Suppressor macrophage treated with lipopolysaccharide for 4 hours (primary cell): Measurements from ENCODE around the gene PCDHA3.
"Not testable (repeated sequence)": the region's sequence is repeated elsewhere in the genome, so short reads cannot be mapped to it uniquely, and the experiment has no call there.

ENCODE experiments used
- DNase-seq: peaks from one replicate; pipeline ENCODE4 v3.0.0-alpha.2; 2020

Gene PCDHA3

DNA sequence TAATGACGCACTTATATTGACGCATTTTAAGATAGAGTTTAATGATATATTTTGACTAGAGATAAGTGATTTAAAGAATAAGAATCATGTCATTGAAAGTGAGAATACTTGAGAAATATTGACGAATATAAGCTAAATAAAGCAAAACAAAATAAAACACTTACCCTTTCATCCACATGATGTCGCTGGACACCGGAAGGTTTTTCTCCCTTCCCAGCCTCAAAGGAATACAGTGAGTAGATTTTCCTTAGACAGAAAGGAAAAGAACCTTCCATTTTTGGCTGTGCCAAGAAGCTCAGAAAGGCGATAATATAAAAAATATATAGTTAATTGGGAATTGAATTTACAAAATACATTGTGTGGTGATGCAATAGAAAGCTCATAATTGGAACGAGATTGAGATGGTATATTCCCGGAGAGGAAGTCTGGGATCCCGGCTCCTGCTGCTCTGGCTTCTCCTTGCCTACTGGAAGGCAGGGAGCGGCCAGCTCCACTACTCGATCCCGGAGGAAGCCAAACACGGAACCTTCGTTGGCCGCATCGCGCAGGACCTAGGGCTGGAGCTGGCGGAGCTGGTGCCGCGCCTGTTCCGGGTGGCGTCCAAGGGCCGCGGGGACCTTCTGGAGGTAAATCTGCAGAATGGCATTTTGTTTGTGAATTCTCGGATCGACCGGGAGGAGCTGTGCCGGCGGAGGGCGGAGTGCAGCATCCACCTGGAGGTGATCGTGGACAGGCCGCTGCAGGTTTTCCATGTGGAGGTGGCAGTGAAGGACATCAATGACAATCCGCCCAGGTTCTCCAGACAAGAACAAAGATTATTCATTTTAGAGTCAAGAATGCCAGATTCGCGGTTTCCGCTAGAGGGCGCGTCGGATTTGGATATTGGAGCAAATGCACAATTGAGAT is 20.8 kb downstream of the PCDHA3 start, which contains the start of gene PCDHA5:
Gene PCDHA5, plus strand, starts transcription at position 239 of the 906 bp plus-strand sequence.
- peak; percentile 22 for DNase-seq

DNA sequence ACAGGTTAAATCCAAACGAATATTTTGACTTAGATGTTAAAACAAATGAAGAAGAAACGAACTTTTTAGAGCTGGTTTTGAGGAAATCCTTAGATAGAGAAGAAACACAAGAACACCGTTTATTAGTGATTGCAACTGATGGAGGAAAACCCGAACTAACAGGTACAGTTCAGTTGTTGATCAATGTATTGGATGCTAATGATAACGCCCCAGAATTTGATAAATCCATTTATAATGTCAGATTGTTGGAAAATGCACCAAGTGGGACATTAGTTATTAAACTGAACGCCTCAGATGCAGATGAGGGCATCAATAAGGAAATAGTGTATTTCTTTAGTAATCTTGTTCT is 21.4 kb downstream of the PCDHA3 start:
- DNase-seq, result no peak

DNA sequence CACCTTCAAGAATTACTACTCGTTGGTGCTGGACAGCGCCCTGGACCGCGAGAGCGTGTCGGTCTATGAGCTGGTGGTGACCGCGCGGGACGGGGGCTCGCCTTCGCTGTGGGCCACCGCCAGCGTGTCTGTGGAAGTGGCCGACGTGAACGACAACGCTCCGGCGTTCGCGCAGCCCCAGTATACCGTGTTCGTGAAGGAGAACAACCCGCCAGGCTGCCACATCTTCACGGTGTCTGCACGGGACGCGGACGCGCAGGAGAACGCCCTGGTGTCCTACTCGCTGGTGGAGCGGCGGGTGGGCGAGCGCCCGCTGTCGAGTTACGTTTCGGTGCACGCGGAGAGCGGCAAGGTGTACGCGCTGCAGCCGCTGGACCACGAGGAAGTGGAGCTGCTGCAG is 22.1 kb downstream of the PCDHA3 start:
- not testable (repeated sequence) for DNase-seq

DNA sequence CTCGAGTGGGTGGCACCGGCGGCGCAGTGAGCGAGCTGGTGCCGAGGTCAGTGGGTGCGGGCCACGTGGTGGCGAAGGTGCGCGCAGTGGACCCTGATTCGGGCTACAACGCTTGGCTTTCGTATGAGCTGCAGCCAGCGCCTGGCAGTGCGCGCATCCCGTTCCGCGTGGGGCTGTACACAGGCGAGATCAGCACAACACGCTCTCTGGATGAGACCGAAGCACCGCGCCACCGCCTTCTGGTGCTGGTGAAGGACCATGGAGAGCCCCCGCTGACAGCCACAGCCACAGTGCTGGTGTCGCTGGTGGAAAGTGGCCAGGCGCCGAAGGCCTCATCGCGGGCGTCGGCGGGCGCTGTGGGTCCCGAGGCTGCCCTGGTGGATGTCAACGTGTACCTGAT is 22.6 kb downstream of the PCDHA3 start:
- DNase-seq, result no peak

DNA sequence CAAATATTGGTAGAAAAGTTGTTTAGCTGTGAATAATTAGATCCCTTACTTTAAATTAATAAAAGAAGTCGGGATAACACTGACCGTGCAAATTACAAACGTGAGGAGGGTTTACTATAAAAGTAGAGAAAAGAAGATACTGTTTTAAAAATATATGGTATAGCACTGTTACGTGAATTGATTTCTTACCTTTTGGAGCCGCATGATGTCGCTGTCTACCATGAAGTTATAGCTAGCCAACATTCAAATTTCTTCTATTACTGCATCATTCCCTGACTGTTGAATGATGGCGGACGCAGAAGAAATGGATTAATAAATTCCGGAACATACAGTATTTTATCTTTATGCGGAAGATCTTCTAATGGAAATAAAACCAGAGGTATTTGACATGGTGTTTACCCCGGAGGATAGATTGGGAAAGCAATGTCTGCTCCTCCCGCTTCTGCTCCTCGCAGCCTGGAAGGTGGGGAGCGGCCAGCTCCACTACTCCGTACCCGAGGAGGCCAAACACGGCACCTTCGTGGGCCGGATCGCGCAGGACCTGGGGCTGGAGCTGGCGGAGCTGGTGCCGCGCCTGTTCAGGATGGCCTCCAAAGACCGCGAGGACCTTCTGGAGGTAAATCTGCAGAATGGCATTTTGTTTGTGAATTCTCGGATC is 27.0 kb downstream of the PCDHA3 start, which contains the start of gene PCDHA6:
Gene PCDHA6, plus strand, starts transcription at position 257 of the 658 bp plus-strand sequence. Its CDS starts 132 bp downstream, at position 389.
- DNase-seq, result no peak

DNA sequence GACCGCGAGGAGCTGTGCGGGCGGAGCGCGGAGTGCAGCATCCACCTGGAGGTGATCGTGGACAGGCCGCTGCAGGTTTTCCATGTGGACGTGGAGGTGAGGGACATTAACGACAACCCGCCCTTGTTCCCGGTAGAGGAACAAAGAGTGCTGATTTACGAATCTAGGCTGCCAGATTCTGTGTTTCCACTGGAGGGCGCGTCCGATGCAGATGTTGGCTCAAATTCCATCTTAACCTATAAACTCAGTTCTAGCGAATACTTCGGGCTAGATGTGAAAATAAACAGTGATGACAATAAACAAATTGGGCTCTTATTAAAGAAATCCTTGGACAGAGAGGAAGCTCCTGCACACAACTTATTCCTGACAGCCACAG is 27.5 kb downstream of the PCDHA3 start:
- DNase-seq, result no peak

DNA sequence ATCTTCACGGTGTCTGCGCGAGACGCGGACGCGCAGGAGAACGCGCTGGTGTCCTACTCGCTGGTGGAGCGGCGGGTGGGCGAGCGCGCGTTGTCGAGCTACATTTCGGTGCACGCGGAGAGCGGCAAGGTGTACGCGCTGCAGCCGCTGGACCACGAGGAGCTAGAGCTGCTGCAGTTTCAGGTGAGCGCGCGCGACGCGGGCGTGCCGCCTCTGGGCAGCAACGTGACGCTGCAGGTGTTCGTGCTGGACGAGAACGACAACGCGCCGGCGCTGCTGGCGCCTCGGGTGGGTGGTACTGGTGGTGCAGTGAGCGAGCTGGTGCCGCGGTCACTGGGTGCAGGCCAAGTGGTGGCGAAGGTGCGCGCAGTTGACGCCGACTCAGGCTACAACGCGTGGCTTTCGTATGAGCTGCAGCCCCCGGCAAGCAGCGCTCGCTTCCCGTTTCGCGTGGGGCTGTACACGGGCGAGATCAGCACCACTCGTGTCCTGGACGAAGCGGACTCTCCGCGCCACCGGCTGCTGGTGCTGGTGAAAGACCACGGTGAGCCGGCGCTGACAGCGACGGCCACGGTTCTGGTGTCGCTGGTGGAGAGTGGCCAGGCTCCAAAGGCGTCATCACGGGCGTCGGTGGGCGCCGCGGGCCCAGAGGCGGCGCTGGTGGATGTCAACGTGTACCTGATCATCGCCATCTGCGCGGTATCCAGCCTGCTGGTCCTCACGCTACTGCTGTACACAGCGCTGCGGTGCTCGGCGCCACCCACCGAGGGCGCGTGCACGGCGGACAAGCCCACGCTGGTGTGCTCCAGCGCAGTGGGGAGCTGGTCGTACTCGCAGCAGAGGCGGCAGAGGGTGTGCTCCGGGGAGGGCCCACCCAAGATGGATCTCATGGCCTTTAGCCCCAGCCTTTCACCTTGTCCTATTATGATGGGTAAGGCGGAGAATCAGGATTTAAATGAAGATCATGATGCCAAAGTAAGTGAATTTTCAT is 28.9 kb downstream of the PCDHA3 start:
- DNase-seq, result not testable (repeated sequence)

DNA sequence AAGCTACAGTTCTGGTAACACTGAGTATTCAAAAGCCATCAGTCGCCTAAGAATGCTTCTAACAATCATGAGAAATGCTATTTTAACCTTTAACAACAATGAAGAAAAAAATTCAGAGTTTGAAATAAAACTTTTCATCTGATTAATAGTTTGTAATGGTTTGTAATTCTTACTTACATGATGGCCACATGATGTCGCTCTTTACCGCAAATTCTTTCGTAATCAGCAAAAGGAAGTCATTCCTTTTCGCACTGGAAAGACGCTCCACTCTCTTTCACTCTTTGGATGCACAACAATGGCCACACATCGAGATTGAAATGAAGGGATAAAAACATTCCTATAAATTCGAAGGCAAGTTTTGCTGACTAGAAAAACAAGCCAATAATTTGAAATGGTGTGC is 33.1 kb downstream of the PCDHA3 start, which contains the start of gene PCDHA7:
Gene PCDHA7, plus strand, starts transcription at position 277 of the 400 bp plus-strand sequence. Its CDS starts 115 bp downstream, at position 392.
- no peak for DNase-seq

DNA sequence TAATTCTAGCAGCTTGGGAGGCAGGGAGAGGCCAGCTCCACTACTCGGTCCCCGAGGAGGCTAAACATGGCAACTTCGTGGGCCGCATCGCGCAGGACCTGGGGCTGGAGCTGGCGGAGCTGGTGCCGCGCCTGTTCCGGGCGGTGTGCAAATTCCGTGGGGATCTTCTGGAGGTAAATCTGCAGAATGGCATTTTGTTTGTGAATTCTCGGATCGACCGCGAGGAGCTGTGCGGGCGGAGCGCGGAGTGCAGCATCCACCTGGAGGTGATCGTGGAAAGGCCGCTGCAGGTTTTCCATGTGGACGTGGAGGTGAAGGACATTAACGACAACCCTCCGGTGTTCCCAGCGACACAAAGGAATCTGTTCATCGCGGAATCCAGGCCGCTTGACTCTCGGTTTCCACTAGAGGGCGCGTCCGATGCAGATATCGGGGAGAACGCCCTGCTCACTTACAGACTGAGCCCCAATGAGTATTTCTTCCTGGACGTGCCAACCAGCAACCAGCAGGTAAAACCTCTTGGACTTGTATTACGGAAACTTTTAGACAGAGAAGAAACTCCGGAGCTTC is 33.7 kb downstream of the PCDHA3 start:
- DNase-seq, result not testable (repeated sequence)

DNA sequence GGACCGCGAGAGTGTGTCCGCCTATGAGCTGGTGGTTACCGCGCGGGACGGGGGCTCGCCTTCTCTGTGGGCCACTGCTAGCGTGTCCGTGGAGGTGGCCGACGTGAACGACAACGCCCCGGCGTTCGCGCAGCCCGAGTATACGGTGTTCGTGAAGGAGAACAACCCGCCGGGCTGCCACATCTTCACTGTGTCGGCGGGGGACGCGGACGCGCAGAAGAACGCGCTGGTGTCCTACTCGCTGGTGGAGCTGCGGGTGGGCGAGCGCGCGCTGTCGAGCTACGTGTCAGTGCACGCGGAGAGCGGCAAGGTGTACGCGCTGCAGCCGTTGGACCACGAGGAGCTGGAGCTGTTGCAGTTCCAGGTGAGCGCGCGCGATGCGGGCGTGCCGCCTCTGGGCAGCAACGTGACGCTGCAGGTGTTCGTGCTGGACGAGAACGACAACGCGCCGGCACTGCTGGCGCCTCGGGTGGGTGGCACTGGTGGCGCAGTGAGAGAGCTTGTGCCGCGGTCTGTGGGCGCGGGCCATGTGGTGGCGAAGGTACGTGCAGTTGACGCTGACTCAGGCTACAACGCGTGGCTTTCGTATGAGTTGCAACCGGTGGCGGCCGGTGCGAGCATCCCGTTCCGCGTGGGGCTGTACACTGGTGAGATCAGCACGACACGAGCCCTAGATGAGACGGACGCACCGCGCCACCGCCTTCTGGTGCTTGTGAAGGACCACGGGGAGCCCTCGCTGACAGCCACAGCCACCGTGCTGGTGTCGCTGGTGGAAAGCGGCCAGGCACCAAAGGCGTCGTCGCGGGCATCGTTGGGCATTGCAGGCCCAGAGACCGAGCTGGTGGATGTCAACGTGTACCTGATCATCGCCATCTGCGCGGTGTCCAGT is 35.0 kb downstream of the PCDHA3 start:
- DNase-seq, result no peak

DNA sequence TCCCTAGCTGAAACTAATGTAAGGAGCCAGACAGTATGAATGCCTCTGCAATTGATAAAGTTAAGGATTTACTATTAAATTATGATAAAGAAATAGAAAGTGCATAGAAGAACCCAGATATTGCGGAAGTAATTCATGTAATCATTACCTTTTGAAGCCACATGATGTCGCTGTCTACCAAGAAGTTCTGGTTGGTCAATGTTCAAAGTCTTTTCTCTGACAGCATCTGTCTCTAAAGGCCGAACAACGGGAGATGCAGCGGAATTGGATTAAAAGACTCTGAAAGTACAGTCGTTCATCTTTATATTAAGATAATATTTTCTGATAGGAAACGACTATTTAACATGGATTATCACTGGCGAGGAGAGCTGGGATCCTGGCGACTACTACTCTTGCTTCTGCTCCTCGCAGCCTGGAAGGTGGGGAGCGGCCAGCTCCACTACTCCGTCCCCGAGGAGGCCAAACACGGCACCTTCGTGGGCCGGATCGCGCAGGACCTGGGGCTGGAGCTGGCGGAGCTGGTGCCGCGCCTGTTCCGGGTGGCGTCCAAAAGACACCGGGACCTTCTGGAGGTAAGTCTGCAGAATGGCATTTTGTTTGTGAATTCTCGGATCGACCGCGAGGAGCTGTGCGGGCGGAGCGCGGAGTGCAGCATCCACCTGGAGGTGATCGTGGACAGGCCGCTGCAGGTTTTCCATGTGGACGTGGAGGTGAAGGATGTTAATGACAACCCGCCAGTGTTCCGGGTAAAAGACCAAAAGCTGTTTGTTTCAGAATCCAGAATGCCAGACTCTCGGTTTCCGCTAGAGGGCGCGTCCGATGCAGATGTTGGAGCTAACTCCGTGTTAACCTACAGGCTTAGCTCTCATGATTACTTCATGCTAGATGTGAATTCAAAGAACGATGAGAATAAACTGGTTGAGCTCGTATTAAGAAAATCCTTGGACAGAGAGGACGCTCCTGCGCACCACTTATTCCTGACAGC is 40.4 kb downstream of the PCDHA3 start, which contains the start of gene PCDHA8:
Gene PCDHA8, plus strand, starts transcription at position 210 of the 985 bp plus-strand sequence. Its CDS starts 135 bp downstream, at position 345.
- no peak for DNase-seq

DNA sequence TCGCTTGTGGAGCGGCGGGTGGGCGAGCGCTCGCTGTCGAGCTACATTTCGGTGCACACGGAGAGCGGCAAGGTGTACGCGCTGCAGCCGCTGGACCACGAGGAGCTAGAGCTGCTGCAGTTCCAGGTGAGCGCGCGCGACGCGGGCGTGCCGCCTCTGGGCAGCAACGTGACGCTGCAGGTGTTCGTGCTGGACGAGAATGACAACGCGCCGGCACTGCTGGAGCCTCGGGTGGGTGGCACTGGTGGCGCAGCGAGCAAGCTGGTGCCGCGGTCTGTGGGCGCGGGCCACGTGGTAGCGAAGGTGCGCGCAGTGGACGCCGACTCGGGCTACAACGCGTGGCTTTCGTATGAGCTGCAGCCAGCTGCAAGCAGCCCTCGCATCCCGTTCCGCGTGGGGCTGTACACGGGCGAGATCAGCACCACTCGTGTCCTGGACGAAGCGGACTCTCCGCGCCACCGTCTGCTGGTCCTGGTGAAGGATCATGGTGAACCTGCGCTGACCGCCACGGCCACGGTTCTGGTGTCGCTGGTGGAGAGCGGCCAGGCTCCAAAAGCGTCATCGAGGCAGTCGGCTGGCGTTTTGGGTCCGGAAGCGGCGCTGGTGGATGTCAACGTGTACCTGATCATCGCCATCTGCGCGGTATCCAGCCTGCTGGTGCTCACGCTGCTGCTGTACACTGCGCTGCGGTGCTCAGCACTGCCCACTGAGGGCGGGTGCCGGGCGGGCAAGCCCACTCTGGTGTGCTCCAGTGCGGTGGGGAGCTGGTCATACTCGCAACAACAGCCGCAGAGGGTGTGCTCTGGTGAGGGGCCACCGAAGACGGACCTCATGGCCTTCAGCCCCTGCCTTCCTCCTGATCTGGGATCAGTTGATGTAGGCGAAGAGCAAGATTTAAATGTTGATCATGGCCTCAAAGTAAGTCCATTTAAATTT is 42.2 kb downstream of the PCDHA3 start:
- no peak for DNase-seq

DNA sequence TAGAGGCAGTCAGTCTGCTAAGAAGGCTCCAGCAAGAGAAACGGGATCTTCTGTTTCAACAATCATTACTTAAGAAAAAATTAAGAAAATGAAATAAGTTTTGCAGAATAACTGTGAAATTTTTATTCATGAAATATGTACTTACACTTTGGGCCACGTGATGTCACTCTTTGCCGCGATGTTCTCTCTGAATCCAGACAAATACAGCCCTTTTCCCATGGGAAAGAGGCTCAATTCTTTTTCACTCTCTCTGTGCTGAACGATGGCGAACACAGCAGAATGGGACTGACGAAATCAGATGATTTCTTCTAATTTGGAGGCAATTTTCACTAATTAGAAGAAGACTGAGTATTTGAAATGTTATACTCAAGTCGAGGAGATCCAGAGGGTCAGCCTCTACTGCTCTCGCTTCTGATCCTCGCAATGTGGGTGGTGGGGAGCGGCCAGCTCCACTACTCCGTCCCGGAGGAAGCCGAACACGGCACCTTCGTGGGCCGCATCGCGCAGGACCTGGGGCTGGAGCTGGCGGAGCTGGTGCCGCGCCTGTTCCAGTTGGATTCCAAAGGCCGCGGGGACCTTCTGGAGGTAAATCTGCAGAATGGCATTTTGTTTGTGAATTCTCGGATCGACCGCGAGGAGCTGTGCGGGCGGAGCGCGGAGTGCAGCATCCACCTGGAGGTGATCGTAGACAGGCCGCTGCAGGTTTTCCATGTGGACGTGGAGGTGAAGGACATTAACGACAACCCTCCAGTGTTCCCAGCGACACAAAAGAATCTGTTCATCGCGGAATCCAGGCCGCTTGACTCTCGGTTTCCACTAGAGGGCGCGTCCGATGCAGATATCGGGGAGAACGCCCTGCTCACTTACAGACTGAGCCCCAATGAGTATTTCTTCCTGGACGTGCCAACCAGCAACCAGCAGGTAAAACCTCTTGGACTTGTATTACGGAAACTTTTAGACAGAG is 47.6 kb downstream of the PCDHA3 start, which contains the start of gene PCDHA9:
Gene PCDHA9, plus strand, starts transcription at position 244 of the 964 bp plus-strand sequence. Its CDS starts 114 bp downstream, at position 358.
- DNase-seq, result not testable (repeated sequence)

DNA sequence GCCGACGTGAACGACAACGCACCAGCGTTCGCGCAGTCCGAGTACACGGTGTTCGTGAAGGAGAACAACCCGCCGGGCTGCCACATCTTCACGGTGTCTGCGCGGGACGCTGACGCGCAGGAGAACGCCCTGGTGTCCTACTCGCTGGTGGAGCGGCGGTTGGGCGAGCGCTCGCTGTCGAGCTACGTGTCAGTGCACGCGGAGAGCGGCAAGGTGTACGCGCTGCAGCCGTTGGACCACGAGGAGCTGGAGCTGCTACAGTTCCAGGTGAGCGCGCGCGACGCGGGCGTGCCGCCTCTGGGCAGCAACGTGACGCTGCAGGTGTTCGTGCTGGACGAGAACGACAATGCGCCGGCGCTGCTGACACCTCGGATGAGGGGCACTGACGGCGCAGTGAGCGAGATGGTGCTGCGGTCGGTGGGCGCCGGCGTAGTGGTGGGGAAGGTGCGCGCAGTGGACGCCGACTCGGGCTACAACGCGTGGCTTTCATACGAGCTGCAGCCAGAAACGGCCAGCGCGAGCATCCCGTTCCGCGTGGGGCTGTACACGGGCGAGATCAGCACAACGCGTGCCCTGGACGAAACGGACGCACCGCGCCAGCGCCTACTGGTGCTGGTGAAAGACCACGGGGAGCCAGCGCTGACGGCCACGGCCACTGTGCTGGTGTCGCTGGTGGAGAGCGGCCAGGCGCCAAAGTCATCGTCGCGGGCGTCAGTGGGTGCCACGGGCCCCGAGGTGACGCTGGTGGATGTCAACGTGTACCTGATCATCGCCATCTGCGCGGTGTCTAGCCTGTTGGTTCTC is 49.2 kb downstream of the PCDHA3 start:
- DNase-seq, result not testable (repeated sequence)
